A549 (cell line): Measurements from ENCODE around the gene CPA5.

Source experiments
- CBX8 ChIP-seq: fragments of 200-600 bp; sonication (generic); IDR thresholded peaks from 2 replicates; pipeline ENCODE4 v1.6.1; 2016
- CHD2 ChIP-seq: fragments of 150-350 bp; IDR thresholded peaks from 2 replicates; pipeline ENCODE4 v1.6.1; 2014; ENCODE audit warnings: low read length; ENCODE audit not compliant: partially characterized antibody
- FOSL2 ChIP-seq, 2 experiments: fragments of 450-650 bp in 1 of 2; fragments of >200 bp in 1 of 2; sonication (Bioruptor Twin) in 1 of 2; formaldehyde crosslinking; IDR thresholded peaks; 2 replicates each; pipeline versions ENCODE4 v1.5.0 to v1.6.1; 2016 to 2020; ENCODE audit warnings: mild to moderate bottlenecking in 1 of 2, moderate library complexity in 1 of 2
- HDAC2 ChIP-seq: fragments of 200-600 bp; sonication (generic); IDR thresholded peaks from 2 replicates; pipeline ENCODE4 v1.6.1; 2016
- JUN ChIP-seq, 2 experiments: fragments of >200 bp; sonication (Bioruptor Twin); formaldehyde crosslinking; IDR thresholded peaks; 2 replicates in 1 of 2; 3 replicates in 1 of 2; pipeline ENCODE4 v1.6.1; 2016 to 2017
- MAZ ChIP-seq: fragments of 150-350 bp; IDR thresholded peaks from 2 replicates; pipeline ENCODE4 v1.6.1; 2014; ENCODE audit warnings: antibody characterized with exemption, low read depth, low read length, borderline replicate concordance
- POLR2A ChIP-seq: IDR thresholded peaks from 2 replicates; pipeline ENCODE4 v1.6.1; 2012; ENCODE audit warnings: mild to moderate bottlenecking, low read length
- TF ChIP-seq, protein P1 (sequence below): fragments of >200 bp; sonication (Bioruptor Twin); formaldehyde crosslinking; IDR thresholded peaks from 3 replicates; pipeline ENCODE4 v1.5.1; 2016

DNA sequence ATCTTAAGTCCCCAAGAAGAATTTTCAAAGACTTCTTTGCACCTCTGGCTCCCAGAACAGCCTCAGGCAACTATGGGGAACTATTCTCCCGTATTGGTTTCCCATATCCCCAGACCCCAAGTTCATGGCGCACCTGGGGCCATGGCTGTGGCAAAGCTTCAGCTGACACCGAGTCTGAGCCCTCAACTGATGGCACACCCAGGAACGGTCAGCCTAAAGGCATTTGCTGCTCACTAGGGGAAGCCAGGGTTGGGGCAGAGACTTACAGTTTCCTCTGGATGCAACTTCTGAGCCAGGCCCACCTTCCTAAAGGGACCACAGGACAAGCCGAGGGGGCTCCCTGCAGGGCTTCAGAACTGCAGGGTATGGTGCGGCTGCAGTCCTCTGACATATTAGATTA is 21.9 kb downstream of the CPA5 start:
- TF ChIP-seq, protein P1, sequence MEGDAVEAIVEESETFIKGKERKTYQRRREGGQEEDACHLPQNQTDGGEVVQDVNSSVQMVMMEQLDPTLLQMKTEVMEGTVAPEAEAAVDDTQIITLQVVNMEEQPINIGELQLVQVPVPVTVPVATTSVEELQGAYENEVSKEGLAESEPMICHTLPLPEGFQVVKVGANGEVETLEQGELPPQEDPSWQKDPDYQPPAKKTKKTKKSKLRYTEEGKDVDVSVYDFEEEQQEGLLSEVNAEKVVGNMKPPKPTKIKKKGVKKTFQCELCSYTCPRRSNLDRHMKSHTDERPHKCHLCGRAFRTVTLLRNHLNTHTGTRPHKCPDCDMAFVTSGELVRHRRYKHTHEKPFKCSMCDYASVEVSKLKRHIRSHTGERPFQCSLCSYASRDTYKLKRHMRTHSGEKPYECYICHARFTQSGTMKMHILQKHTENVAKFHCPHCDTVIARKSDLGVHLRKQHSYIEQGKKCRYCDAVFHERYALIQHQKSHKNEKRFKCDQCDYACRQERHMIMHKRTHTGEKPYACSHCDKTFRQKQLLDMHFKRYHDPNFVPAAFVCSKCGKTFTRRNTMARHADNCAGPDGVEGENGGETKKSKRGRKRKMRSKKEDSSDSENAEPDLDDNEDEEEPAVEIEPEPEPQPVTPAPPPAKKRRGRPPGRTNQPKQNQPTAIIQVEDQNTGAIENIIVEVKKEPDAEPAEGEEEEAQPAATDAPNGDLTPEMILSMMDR, result no peak
- TF ChIP-seq JUN (IDR thresholded peaks at IDR 0.05) (no peak), CBX8 (no peak), MAZ (no peak), POLR2A (no peak), FOSL2 (IDR thresholded peaks at IDR 0.05) (no peak), FOSL2 (CRISPR knock-in tag; IDR thresholded peaks at IDR 0.05) (no peak), HDAC2 (no peak), CHD2 (no peak)
